PC-3 (cell line): ENCODE measurements around the gene PACS1. TPM values are rescaled to one million over a fixed set of nuclear protein-coding genes. Genes with fewer than 3 reads are reported as not detected.
A peak's percentile ranks its signal among the peaks of the same experiment; 100 is the strongest.

ENCODE experiments used
- ATAC-seq: fragments of 200-7000 bp; cut with Tn5 transposase; 2 replicates; pipeline ENCODE4 v1.9.1; 2020; ENCODE audit warnings: mild to moderate bottlenecking, moderate library complexity
- BruUV-seq: library from RNA; stranded (reverse); fragments of 400-500 nt; replicated peaks from 2 replicates; lab custom pipeline; 2021; lab: Mats Ljungman, UMichigan
- CTCF ChIA-PET: fragments of 300-600 bp; sonication (Branson Sonifier 250); formaldehyde crosslinking; loops from one replicate; lab custom pipeline; 2022; ENCODE audit warnings: antibody characterized with exemption; lab: Charles Lee
- POLR2A ChIA-PET: fragments of 300-600 bp; sonication (Branson Sonifier 250); formaldehyde crosslinking; loops from one replicate; lab custom pipeline; 2022; ENCODE audit warnings: antibody characterized with exemption; ENCODE audit not compliant: unreplicated experiment; lab: Charles Lee
- DNase-seq: peaks from one replicate; pipeline ENCODE4 v3.0.0-alpha.2; 2015
- H2AFZ ChIP-seq: fragments of 300-600 bp; sonication (generic); 2 replicates; pipeline ENCODE4 v1.6.0; 2016; ENCODE audit warnings: antibody characterized with exemption, low read length
- H3F3A ChIP-seq: fragments of 300-600 bp; sonication (generic); one replicate; pipeline ENCODE4 v1.6.0; 2017; ENCODE audit warnings: antibody characterized with exemption, low read length, control low read depth, mild to moderate bottlenecking; ENCODE audit not compliant: unreplicated experiment
- H3K27ac ChIP-seq: fragments of 300-600 bp; sonication (generic); 2 replicates; pipeline ENCODE4 v1.5.1; 2016; ENCODE audit warnings: mild to moderate bottlenecking, low read length
- H3K27me3 ChIP-seq: fragments of 300-600 bp; sonication (generic); 2 replicates; pipeline ENCODE4 v1.6.1; 2016; ENCODE audit warnings: low read length, mixed read lengths
- H3K36me3 ChIP-seq: fragments of 300-600 bp; sonication (generic); 2 replicates; pipeline ENCODE4 v1.6.1; 2016; ENCODE audit warnings: low read depth, mixed run types, low read length, mixed read lengths
- H3K4me1 ChIP-seq: fragments of 300-600 bp; sonication (generic); 2 replicates; pipeline ENCODE4 v1.5.1; 2016; ENCODE audit warnings: low read length; ENCODE audit not compliant: insufficient read depth
- H3K4me2 ChIP-seq: fragments of 300-600 bp; sonication (generic); 2 replicates; pipeline ENCODE4 v1.6.0; 2016; ENCODE audit warnings: low read length
- H3K4me3 ChIP-seq: fragments of 300-600 bp; sonication (generic); 2 replicates; pipeline ENCODE4 v1.5.1; 2016; ENCODE audit warnings: mild to moderate bottlenecking, low read length, mixed read lengths
- H3K79me2 ChIP-seq: fragments of 300-600 bp; sonication (generic); 2 replicates; pipeline ENCODE4 v1.6.1; 2017; ENCODE audit warnings: low read length, mixed read lengths
- H3K9ac ChIP-seq: fragments of 300-600 bp; sonication (generic); 2 replicates; pipeline ENCODE4 v1.6.0; 2016; ENCODE audit warnings: mild to moderate bottlenecking, low read length
- H3K9me2 ChIP-seq: fragments of 300-600 bp; sonication (generic); replicated peaks from 2 replicates; pipeline ENCODE4 v1.6.1; 2016; ENCODE audit warnings: mixed run types, low read length, mixed read lengths
- H3K9me3 ChIP-seq: fragments of 300-600 bp; sonication (generic); 2 replicates; pipeline ENCODE4 v1.6.1; 2016; ENCODE audit warnings: low read length, mixed read lengths
- H4K20me1 ChIP-seq: fragments of 300-600 bp; sonication (generic); 2 replicates; pipeline ENCODE4 v1.6.1; 2016; ENCODE audit warnings: low read length, mixed read lengths
- EZH2 ChIP-seq: fragments of 300-600 bp; sonication (generic); IDR thresholded peaks from one replicate; pipeline ENCODE4 v1.6.1; 2017; ENCODE audit warnings: antibody characterized with exemption, mild to moderate bottlenecking, low read length; ENCODE audit not compliant: unreplicated experiment
- EZH2phosphoT487 ChIP-seq: fragments of 300-600 bp; sonication (generic); IDR thresholded peaks from 2 replicates; pipeline ENCODE4 v1.6.1; 2018; ENCODE audit warnings: mild to moderate bottlenecking, antibody characterized with exemption, low read length, borderline replicate concordance
- intact Hi-C: fragments of 100-400 bp; cut with micrococcal nuclease; formaldehyde crosslinking; loops from 2 replicates; pipeline ENCODE4 v1.9.0; 2023
- total RNA-seq: library from RNA; depleted of rRNA; stranded (reverse); fragments of >200 nt; gene quantifications from 2 replicates; pipeline ENCODE4 v1.2.3, GENCODE V29; 2014
- TF ChIP-seq, protein P1 (sequence below): fragments of 300-600 bp; sonication (generic); conservative IDR thresholded peaks from 2 replicates; pipeline ENCODE4 v1.5.1; 2017; ENCODE audit warnings: antibody characterized with exemption, low read depth, mild to moderate bottlenecking, low read length

PACS1 gene
- total RNA-seq, 1 experiment from 2014 or later, result 28.7 TPM

DNA sequence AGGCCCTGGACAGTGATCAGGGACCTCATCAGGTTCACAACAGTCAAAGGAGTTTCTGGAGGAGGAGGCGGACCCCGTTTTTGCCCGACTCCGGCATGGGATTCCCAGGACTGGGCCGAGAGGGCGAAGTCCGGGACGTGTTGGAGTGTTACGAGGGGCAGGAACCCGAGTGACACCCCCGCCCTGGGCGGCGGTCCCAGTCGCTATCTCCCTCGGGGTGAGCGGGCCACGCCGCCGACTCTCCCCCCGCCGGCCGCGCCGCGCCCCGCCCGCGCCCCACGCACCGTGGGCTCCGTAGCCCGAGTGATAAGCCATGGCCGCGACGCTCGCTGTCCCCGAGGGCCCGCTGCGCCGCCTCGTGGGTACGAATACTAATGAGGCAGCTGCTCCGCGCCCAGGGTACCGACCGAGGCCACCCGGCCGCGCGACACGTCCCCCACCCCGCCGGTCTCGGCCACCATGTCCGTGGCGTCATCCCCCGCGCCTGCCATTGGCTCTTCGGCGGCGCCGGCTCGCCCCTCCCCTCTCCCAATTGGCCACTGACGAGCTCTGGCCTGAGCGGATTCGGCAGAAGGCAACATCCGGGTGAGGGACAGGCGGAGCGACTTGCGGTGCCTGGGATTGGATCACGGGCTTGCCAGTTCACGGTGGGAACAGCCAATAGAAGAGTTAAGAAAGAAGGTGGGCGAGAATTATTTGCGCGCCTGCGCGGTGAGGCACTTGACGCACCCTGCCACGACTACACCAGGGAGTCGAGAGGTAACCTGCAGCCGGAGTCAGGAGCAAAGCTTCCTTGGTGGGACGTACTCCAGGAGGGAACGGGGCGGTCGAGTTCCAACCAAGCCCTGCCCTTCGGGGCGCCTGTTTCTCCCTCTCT, 218.8 kb downstream of the PACS1 start, which contains the start of gene YIF1A:
Gene YIF1A (minus strand): TSS at position 473 of the 877 bp plus-strand sequence. CDS start 158 bp downstream, at position 315.
- CTCF ChIA-PET, result interaction anchor here (0.6 to 1.4 kb wide), 4 partner anchors 24 to 1344 kb away, joined by 3 to 6 read pairs (median 4); partner anchors contain the start of gene RIN1
- Histone ChIP-seq H3K27ac (peak within 1 kb of the TSS; percentile 70), H3K4me3 (peak within 1 kb of the TSS; percentile 90), H3K27me3 (peaks cover 12% of the 10 kb centered on the region), H3K9me2 (no peaks in the 10 kb centered on the region), H3K9ac (peak within 1 kb of the TSS; percentile 94), H3K79me2 (peaks cover 23% of the 10 kb centered on the region), H3K4me1 (peaks cover 18% of the 10 kb centered on the region), H3K4me2 (peak within 1 kb of the TSS; percentile 97), H3K9me3 (no peaks in the 10 kb centered on the region), H4K20me1 (no peaks in the 10 kb centered on the region), H2AFZ (peak within 1 kb of the TSS; percentile 78), H3K36me3 (no peaks in the 10 kb centered on the region), H3F3A (no peaks in the 10 kb centered on the region)
- no TSS peak for BruUV-seq
- DNase-seq, result peak; percentile 100
- no peak for TF ChIP-seq EZH2
- TF ChIP-seq, protein P1, sequence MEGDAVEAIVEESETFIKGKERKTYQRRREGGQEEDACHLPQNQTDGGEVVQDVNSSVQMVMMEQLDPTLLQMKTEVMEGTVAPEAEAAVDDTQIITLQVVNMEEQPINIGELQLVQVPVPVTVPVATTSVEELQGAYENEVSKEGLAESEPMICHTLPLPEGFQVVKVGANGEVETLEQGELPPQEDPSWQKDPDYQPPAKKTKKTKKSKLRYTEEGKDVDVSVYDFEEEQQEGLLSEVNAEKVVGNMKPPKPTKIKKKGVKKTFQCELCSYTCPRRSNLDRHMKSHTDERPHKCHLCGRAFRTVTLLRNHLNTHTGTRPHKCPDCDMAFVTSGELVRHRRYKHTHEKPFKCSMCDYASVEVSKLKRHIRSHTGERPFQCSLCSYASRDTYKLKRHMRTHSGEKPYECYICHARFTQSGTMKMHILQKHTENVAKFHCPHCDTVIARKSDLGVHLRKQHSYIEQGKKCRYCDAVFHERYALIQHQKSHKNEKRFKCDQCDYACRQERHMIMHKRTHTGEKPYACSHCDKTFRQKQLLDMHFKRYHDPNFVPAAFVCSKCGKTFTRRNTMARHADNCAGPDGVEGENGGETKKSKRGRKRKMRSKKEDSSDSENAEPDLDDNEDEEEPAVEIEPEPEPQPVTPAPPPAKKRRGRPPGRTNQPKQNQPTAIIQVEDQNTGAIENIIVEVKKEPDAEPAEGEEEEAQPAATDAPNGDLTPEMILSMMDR, result no peak
- no peak for TF ChIP-seq EZH2phosphoT487
- POLR2A ChIA-PET, result interaction anchor here (0.5 to 1.6 kb wide), 10 partner anchors 7 to 223 kb away, joined by 3 to 11 read pairs (median 4); partner anchors contain the start of genes DPP3 and RIN1
- ATAC-seq, result peak; percentile 97
- intact Hi-C loops, result no loop called here

DNA sequence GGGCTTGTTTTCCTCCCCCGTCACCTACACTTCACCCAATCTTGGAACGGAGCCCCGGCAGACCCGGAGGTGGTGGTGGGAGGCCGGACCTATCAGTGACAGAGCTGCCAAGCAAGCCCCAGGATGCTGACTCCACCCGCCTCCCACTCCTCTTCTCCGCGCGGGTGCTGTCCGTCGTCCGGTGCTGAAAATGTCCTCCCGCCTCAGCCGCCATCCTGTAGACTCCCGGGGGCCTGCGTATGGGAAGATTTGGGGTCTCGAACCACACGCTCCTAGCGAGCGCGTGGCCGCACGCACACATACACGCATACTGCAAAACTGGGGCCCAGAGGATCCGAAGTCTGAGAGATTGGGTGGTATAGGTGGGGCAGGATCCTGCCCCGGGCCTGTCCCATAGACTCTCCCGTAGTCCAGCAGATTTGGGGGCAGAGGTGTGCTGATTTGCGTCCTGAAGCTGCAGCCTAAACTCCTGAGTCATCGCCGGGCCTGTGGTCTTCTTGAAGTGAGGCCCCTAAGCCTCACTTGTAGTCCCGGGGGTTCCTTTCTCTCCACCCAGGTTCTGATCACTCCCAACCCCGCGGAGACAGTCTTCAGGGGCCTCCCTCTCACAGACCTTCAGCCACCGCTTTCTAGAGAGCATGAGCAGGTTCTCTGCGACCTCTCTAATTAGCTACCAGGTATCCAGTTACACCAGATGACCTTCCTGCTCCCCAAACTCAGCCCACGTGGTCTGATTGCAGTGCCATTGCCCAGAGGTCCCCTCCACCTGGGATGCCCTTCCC, 219.7 kb downstream of the PACS1 start:
- Histone ChIP-seq H3K4me3 (peak overlapping the region; percentile 90), H3K9me2 (no peaks in the 10 kb centered on the region), H4K20me1 (no peaks in the 10 kb centered on the region), H3K9ac (peak overlapping the region; percentile 94), H2AFZ (peak overlapping the region; percentile 61), H3K36me3 (no peaks in the 10 kb centered on the region), H3K9me3 (no peaks in the 10 kb centered on the region), H3K27me3 (peaks cover 12% of the 10 kb centered on the region), H3K4me2 (peak overlapping the region; percentile 91), H3K27ac (peak overlapping the region; percentile 60), H3F3A (no peaks in the 10 kb centered on the region), H3K4me1 (peaks cover 18% of the 10 kb centered on the region), H3K79me2 (peaks cover 23% of the 10 kb centered on the region)
- intact Hi-C loops, result no loop called here
- peak; percentile 22 for DNase-seq
- BruUV-seq, result TSS peak; percentile 96
- peak; percentile 46 for ATAC-seq
- ChIA-PET POLR2A (interaction anchor here (0.5 to 1.6 kb wide), 10 partner anchors 7 to 224 kb away, joined by 3 to 11 read pairs (median 4); partner anchors contain the start of genes DPP3 and RIN1), CTCF (interaction anchor here (0.6 to 1.4 kb wide), 4 partner anchors 23 to 1343 kb away, joined by 3 to 6 read pairs (median 4); partner anchors contain the start of gene RIN1)
- TF ChIP-seq EZH2phosphoT487 (no peak), EZH2 (no peak)
- TF ChIP-seq, protein P1, result no peak
